ENCODE measurements around the gene C10orf62. TPM values are rescaled to one million over a fixed set of nuclear protein-coding genes. Genes with fewer than 3 reads are reported as not detected.

C10orf62 gene
- total and polyA plus RNA-seq, 9 of the 15 experiments (the other 6 are each of a cell fraction or from before 2014, with no cell fraction given), result not detected

- TF ChIP-seq E2F6 (IDR thresholded peaks at IDR 0.05; ENCODE audit: borderline replicate concordance in 1 of 2, extremely low read depth in 1 of 2, insufficient read depth in 1 of 2, insufficient read length in 1 of 2, low read depth in 1 of 2, low read length in 1 of 2, poor library complexity in 1 of 2, severe bottlenecking in 1 of 2) (no peak), PCBP1 (IDR thresholded peaks at IDR 0.05; ENCODE audit: low read depth, low read length, poor library complexity, severe bottlenecking) (no peak), MIER1 (IDR thresholded peaks at IDR 0.05; ENCODE audit: low read depth) (no peak), SMARCA5 (IDR thresholded peaks at IDR 0.05) (0 out of 2 replicates have a peak, but pooled peaks have one; percentile 32), NR1H2 (CRISPR knock-in tag; IDR thresholded peaks at IDR 0.05) (no peak), PTBP1 (IDR thresholded peaks at IDR 0.05; ENCODE audit: low read depth, low read length) (no peak), ZNF217 (CRISPR knock-in tag; IDR thresholded peaks at IDR 0.05) (no peak), FOXK1 (CRISPR knock-in tag; IDR thresholded peaks at IDR 0.05; ENCODE audit: borderline replicate concordance) (no peak), KDM1A (IDR thresholded peaks at IDR 0.05) (peak; percentile 44 to 49; a peak in 2 of 4 replicates)
These were observed 44.4 kb downstream of the C10orf62 start (continued) for GRCh38 chr10:97633921-97634320.

GRCh38 chr10:97635577-97635976 is 46.1 kb downstream of the C10orf62 start:
- no peak for FAIRE-seq
- Histone ChIP-seq H2AFZ (ENCODE audit: low read depth, low read length) (no peak overlapping the region), H3K27me3 (ENCODE audit: control insufficient read depth in 2 of 2, insufficient read depth in 2 of 2, low read length in 2 of 2) (no peaks in the 10 kb centered on the region), H3K4me2 (ENCODE audit: insufficient read depth, low read length) (no peak overlapping the region), H3K4me3 (no peak overlapping the region), H3K9me1 (ENCODE audit: control insufficient read depth, insufficient read depth, low read length) (no peaks in the 10 kb centered on the region), H3K27ac (ENCODE audit: extremely low read depth, low read depth, low read length) (no peak overlapping the region), H3K36me3 (ENCODE audit: control insufficient read depth, insufficient read depth, low read length) (peaks cover 3% of the 10 kb centered on the region; the same call in 1 of the 3 replicates), H3K4me1 (replicated peaks in 1 of 2; ENCODE audit: control insufficient read depth in 2 of 2, insufficient read depth in 2 of 2, low read length in 2 of 2) (peaks cover 3 to 12% of the 10 kb centered on the region in 2 experiments; a peak in 4 of 5 replicates), H3K79me2 (ENCODE audit: control insufficient read depth, insufficient read depth, low read length) (peaks cover 22% of the 10 kb centered on the region), H4K20me1 (replicated peaks; ENCODE audit: control insufficient read depth, insufficient read depth, low read length) (no peaks in the 10 kb centered on the region), H3K9me3 (replicated peaks; ENCODE audit: control insufficient read depth, insufficient read depth, low read depth, low read length) (no peaks in the 10 kb centered on the region), H3K9ac (ENCODE audit: insufficient read depth in 1 of 2, low read depth in 2 of 2, low read length in 2 of 2) (no peak overlapping the region)
- DNase-seq (ENCODE audit: extremely low read depth in 1 of 4, low spot score in 3 of 4), result no peak
- ChIA-PET POLR2A (no interaction called here), CTCF (ENCODE audit: low intra/inter-chr PET ratio) (no interaction called here)
- ATAC-seq, result no peak
- intact Hi-C loops (cut with micrococcal nuclease) (no loop called here), in situ Hi-C loops (cut with MboI) (no loop called here)
- no TSS peak for BruUV-seq (replicated peaks)
- 56% methylated on average over 1 of the region's 1 CpG for WGBS (ENCODE audit: insufficient coverage, low coverage, missing lambda C conversion rate)
- no peak for TF ChIP-seq NFATC3 (IDR thresholded peaks at IDR 0.05)
- TF ChIP-seq NR4A1 (CRISPR knock-in tag; IDR thresholded peaks at IDR 0.05), result no peak
- TF ChIP-seq NR4A1 (tag; IDR thresholded peaks at IDR 0.05), result no peak
- no peak for TF ChIP-seq RBFOX2 (IDR thresholded peaks at IDR 0.05; ENCODE audit: low read depth, low read length)
- no peak for TF ChIP-seq CREB3L1 (IDR thresholded peaks at IDR 0.05; ENCODE audit: borderline replicate concordance, low read depth)
- TF ChIP-seq ZNF165 (CRISPR knock-in tag; IDR thresholded peaks at IDR 0.05; ENCODE audit: borderline replicate concordance), result no peak
- TF ChIP-seq ZBTB43 (CRISPR knock-in tag; IDR thresholded peaks at IDR 0.05), result no peak
- no peak for TF ChIP-seq MAFK (IDR thresholded peaks at IDR 0.05; ENCODE audit: low read length)
- no peak for TF ChIP-seq FOXA1 (IDR thresholded peaks at IDR 0.05; ENCODE audit: borderline replicate concordance)
- TF ChIP-seq CXXC5 (CRISPR knock-in tag; IDR thresholded peaks at IDR 0.05), result no peak
- no peak for TF ChIP-seq NFIC (IDR thresholded peaks at IDR 0.05)

All from K562 (cell line).